NOMO-1 treated with dmso at 0.1 percent for 144 hours (cell line): ENCODE measurements around the gene SH3YL1.

ENCODE experiments used
- DNase-seq: peaks from one replicate; lab custom pipeline; 2025; ENCODE audit not compliant: unreplicated experiment; lab: John Stamatoyannopoulos, UW

Gene SH3YL1

DNA sequence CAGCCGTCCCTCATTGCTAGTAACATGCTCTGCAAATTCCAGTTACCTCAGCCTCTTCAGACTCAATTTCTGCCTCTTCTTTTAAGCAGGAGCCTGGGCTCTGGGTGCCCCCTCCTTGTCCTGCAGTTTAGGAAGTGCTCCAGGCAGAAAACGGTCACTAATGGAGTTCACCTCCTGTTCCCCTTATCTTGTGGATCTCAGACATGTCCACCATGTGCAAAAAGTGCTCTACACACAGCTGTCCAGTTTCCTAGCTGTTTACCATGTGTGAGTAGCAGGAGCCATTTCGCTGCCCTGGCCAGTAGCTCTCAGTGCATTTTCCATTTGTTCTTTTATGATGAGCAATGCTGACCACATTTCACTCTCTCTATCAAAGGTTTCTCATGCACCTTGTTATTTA, 4.9 kb downstream of the SH3YL1 start:
- DNase-seq = no peak

DNA sequence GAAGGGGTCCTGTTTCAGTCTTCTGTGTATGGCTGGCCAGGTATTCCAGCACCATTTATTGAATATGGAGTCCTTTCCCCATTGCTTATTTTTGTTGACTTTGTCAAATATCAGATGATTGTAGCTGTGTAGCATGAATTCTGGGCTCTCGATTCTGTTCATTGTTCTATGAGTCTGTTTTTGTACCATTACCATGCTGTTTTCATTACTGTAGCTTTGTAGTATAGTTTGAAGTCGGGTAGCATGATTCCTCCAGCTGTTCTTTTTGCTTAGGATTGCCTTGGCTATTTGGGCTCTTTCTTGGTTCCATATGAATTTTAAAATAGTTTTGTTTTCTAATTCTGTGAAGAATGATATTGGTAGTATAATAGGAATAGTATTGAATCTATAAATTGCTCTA, 6.0 kb downstream of the SH3YL1 start:
- DNase-seq = no peak

DNA sequence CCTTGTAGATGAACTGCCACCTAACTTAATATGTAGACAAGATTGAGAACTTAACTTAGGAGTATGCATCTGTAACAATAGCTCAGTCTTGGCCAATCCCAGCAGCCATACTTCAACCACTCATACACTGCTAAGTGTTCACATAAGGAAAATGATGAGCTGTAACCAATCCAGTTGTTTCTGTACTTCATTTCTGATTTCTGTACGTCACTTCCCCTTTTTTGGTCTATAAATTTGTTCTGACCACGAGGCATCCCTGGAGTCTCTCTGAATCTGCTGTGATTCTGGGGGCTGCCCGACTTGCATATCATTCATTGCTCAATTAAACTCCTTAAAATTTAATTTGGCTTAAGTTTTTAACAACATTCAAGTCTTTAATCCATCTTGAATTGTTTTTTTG, 6.4 kb downstream of the SH3YL1 start:
- no peak for DNase-seq

DNA sequence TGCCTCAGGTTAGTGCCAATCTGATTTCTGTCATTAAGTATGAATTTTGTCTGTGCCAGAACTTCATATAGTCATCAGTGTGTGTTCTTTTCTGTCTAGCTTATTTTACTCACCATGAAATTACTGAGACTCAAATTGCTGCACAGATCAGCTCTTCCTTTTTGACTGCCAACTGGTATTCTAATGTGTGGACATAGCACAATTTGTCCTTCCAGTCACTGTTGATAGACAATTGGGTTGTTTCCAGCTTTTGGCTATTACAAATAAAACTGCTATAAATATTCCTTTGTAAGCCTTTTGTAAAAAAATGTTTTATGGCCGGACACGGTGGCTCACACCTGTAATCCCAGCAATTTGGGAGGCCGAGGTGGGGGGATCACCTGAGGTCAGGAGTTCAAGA, 7.7 kb downstream of the SH3YL1 start:
- DNase-seq = no peak

DNA sequence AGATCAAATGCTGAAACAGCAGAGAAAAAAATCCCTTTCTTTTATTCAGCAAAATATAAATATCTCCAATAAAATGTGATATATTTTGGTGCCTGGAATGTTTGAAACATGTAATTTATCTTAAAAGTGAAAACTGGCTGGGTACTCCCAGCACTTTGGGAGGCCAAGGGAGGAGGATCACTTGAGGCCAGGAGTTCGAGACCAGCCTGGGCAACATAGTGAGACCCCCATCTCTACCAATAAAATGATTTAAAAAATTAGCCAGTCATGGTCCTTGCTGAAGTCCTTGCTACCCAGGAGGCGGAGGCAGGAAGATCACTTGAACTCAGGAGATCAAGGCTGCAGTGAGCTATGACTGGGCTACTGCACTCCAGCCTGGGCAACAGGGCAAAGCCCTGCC, 8.6 kb downstream of the SH3YL1 start:
- DNase-seq = no peak

DNA sequence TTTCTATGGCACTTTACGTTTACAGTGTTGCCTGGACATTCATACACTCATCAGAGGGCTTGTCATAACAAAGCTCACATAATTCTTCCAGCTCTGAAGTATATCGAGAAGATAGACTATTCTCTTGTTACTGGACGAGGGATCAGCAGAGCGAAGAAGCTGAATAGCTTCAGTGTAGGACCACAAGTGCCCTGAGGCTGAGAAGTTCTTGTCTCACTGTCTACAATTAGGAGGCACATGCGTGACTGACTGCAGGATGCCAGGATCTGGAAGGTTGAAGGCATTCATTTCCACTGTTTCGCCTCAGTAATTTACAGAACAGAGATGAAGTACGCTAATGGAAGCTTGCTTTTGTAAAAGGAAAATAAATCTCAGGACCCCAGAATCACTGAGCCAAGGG, 9.6 kb downstream of the SH3YL1 start:
- no peak for DNase-seq

DNA sequence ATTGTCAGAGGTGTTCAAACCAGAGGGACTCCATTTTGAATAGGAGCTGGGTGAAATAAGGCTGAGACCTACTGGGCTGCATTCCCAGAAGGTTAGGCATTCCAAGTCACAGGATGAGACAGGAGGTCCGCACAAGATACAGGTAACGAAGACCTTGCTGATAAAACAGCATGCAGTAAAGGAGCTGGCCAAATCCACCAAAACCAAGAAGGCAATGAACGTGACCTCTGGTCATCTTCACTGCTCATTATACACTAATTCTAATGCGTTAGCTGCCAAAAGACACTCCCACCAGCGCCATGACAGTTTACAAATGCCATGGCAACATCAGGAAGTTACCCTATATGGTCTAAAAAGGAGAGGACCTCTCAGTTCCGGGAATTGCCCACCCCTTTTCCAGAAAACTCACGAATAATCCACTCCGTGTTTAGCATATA, 10.6 kb downstream of the SH3YL1 start:
- DNase-seq = no peak

DNA sequence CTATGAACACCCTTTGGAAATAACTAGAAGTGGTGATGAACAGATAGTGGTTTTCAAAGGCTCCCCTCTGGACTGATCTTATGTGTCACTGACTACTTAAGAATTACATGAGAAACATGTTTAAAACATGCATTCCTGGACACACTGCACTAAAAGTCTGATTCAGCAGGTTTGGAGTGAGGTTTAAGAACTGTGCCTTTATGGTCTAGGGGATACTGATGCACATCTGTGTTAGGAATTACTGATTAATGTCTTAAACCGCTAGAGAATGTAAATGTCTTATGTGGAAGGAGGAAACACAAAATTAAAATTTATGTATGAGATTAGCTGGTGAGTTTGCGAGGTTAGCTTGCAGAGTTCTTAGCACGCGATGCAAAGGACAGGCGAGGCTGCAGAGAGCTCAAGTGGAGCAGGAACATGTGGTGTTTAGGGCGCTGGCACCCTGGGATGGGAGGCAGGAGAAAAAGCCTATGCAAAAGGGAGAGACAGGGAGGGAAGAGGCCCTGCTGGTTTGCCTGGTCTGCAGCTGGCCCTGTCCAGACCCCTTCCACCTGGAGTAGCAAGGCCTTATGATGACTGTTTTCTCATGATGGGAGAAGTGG, 11.7 kb downstream of the SH3YL1 start:
- no peak for DNase-seq

DNA sequence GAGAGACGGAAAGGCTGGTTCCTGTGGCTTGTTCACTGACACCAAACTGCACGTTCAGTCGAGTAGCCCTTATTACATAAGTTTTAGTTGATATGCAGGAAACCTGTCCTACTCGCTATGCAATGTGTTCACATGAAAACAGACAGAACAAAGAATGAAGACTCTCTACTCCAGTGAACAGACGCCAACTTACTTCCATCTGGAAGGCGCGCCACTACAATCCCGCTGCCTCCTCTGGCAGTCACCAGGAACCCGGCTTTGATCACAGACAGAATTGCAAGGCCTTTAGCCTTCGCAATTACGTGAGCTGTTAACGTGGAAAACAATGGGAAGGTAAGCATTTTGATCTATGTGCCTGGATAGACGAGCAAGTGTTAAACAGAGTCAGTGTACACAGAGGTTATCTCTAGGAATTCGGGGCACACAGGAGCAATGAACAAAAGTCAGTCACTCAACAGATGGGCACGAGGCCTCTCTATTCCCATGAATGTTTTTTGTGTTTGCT, 14.2 kb downstream of the SH3YL1 start:
- DNase-seq = no peak

DNA sequence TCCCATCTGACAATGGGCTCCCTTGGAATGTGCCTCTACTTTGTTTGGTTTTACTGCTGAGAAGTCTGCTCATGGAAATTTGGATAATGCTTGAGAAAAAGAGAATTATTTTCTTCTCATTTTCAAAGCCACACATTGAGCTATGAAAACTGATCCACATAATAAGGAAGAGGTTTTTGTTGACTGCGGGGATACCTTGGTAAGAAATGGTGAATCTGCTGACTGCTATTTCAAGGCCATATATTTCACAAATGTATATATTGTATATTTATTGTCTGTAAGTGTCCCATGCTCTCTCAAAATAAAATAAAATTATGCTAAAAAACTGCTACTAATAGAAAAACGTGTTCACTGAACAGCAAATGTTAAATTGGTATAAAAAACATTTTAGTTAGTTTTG, 15.1 kb downstream of the SH3YL1 start:
- DNase-seq = no peak

DNA sequence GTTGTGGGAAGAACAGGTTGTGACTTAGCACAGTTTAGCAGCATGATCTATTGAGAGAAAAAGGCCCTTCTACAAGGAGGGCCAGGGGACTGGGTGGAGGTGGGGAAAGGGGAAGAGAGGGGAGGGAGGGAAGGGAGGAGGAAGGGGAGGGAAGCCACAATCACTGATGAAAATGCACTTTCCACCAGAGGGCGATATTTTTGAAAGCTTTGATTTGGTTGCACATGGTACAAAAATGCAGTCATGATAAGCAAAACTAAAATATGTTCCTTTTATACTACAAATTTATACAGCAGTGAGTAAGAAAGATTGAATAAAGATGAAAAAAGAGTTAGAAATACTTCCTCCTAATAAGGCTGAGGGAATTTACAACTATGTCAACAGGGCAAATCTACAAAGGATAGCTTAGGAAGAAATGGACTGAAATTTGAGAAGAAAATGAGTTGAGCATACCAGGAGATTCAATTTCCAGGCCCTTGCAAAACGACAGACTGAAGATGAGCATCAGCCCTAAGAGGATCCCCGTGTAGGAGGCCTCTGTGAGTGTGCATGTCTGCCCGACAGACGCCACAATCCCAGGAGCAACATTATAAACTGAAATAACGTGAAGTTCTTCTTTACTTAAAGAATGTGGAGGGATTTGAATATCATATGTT, 17.2 kb downstream of the SH3YL1 start:
- DNase-seq = no peak

DNA sequence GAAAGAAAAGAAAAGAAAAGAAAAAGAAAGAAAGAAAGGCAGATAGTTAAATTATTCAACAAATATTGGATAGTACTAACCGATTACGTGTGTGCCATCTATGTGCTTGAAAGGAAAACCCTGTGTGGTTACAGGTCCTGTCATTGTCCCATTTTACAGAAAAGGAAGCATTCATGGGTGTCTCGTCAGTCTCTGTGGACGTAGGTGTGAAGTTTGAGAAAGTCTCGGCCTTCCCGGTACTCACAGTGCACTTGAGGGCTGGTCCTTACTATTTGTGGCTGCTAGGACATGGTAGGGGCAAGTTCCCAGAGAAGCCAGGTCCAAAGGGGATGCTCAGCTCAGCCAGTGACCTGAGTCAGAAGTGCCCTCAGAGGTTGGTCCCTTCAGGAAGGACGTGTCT, 19.3 kb downstream of the SH3YL1 start:
- no peak for DNase-seq

DNA sequence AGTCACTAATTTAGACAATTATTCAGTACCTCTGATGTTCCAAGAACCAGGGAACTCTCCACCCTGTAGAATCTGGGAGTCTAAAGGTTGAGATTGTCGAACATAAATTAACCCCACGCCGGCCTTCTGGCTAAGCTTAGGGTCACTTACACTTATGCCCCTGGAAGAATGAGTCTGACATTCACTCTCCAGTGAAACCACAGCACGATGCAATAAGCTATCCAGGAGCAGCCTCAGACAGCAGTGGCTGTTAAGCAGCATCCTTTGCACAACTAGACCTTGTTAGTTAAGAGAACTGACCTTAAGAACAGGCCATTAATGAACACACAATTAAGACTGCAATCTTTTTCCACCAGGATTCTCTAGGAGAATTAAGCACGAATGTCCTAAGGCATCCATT, 25.0 kb downstream of the SH3YL1 start:
- DNase-seq = no peak

DNA sequence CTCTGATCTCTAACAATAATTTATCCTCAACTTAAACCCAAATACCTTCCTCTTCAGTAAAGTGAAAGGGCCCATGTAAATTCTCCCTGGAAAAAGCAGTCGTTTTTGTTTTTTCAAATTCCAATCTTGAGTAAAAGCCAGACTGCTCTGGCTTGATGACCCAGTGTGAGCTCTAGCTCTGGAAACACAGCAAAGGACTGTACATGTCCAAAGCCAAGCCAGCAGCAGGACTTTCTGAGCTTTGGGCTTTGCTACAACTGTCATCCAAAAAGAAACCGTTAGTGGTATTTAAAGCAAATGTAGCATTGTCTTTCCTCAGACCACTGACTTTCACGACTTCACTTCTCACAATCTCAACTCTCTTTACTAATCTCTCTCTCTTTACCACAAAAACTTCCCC, 25.4 kb downstream of the SH3YL1 start:
- DNase-seq = no peak

DNA sequence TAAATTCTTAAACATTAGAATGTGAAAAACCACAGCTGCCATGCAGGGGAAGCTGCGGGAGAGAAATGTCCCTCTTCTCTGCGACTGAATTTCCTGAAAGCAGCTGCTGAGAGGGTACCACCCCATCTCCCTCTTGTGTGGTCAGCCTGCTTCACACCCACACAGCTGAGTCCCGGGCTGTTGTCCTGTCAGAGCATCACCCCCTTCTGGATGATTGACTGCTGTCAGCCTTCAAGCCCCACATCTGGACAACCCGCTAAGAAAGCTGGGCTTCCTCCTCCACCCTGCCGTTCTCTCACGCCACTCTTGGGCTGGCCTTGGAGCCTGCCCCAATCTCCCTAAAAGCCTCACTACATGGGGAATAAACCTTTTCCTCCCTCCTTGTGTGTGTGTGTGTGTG, 26.0 kb downstream of the SH3YL1 start:
- DNase-seq = no peak

DNA sequence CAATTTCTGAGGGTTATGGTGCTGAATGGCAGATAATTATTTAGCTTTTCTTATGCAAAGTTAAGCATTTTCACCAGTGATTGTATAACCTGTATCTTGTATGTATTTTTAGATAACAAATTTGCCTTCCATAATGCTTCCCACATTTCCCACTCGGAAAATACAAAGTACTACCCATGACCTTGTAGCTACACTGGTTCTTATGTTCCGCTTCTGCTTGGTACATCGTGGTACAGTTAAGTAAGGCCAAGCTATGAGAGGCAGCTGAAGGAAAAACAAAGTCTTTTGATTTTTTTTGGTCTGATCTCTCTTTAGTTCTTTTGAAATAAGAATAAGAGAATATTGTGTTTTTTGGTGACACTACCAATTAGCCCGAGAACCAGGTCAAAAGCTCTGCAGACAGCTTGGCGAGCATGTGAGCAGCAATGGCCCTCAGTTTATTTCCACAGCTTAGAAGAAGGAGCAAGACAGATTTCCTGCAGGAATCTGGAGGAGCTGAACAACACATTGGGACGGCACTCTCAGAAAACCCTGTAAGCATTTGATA, 26.8 kb downstream of the SH3YL1 start:
- DNase-seq = no peak

DNA sequence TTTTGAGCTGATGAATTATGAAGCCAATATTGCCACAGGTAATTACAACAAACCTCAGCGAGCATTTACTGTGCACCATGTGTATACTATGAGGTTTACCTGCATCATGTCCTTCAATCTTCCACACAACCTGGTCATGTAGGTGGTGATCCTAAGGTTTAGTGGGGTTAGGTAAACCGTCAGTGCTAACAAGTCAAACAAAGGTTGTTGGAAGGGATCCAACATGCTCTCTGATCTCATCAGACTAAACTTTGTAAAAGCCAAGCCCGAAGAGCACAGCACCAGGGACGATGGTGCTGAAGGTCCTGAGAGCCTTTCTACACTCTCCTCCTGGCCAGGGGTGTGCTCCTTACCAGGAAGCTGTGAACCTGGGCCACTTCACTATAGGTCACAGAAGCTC, 29.4 kb downstream of the SH3YL1 start:
- DNase-seq = no peak

DNA sequence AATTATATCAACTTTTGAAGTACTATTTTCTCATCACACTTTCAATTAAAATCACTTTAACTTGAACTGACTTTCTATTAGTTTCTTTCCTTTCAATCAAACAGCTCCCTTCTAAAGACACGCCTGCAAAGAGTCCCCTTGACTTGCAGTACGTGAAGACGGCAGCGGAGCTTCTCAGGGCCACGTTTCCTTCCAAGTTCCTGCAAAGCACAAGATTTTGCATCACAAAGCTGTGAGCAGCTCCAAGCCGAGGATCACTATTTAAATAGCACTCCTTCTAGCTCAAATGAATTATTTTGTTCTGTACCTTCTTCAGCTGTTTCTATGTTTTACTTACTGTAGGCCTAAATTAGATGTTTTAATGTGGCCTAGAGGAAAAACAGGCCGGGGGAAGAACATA, 30.8 kb downstream of the SH3YL1 start:
- DNase-seq = no peak

DNA sequence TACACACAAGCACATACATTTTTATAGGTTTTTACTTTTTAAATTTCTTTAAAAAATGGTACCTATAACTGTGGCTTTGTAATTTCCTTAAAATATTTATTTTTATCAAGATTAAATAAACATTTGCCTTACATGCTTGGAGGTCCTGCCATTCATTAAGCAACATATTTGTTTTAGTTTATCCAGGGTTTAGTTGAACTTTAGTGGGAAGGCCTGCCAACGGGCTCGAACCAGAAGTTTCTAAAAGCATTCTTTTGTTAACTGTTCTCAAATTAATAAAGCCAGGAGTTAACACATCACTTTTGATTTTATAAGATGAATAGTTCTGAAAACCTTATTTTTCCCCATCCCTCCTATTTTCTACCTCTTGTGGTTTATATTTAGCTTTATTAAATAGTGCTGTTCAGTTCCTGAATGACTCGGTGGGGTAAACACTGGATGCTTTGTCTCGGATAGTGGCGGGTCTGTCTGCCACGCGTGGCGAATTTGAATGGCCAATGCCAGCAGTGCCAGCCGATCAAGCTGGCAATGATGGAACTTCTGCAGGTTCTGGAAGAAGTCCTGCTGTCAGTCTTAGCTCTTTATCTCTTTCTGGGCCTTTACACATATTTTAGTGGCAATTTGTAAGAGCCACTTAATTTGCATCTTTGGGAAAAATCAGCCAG, 32.2 kb downstream of the SH3YL1 start:
- DNase-seq = no peak

DNA sequence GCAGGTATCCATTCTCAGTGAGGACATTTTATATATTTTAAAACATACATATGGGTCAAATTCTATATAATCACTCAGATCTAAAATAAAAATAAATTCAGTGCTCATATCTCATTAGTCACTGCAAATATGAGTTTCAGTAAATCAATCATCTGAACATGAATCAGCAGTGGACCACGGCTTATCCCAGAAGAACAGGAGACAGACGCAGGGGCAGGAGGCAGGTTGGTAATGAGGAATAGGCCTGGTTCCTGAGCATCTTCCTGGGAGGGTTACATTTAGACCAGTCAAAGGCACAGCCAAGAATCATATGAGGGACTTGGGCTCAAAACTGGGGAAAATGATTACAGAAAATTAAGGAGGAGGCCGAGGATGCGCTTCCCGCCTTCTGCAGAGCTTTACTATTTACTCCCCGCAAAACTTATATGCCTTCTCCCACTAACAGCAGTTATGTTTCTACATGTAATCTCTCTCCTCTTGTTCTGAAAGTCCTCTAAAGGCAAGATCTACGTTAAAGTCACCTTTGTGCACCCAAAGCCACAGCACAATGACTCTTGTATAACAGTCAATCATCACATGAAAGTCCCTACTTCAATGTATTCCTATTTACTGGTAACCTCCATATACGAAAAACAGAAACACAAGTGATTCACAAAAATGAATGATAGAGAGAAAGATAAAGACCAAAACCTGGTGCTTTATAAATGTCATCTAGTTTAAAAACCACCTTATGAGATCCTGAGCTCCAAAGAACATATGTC, 35.1 kb downstream of the SH3YL1 start:
- no peak for DNase-seq

DNA sequence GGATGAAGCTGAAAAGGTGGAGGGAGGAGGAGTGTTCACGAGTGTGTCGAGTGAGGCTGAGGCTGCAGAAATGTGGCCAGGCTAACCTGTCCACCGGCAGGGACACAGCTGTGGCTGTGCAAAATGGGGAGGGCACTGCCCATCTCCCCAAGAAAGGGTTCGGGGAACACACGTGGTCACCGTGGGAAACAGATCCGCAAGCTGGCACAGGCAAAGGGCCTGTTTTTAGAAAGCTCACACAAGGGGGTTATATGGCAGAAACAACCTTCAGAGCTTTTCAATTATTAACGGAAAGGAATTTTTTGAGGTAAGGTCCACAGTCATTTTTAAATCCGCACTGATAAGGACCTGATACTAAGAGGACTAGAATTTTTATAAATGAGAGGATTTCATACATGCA, 35.7 kb downstream of the SH3YL1 start:
- DNase-seq = no peak
